ENCODE results near the gene SH3RF3. TPM values are rescaled to one million over a fixed set of nuclear protein-coding genes. Genes with fewer than 3 reads are reported as not detected.

SH3RF3 gene
- total and polyA plus RNA-seq, 9 of the 15 experiments (the other 6 are each of a cell fraction or from before 2014, with no cell fraction given) = 0.02 TPM; not detected in 8

GRCh38 chr2:109176928-109177327 is 47.9 kb downstream of the SH3RF3 start (continued):
- TF ChIP-seq EP300 (IDR thresholded peaks at IDR 0.05; ENCODE audit: low read length) = no peak; the same call in 1 of the 2 replicates
- no peak for TF ChIP-seq ZNF584 (CRISPR knock-in tag; IDR thresholded peaks at IDR 0.05; ENCODE audit: low read depth)
- no peak for TF ChIP-seq ZNF77 (CRISPR knock-in tag; IDR thresholded peaks at IDR 0.05)
- TF ChIP-seq, protein P1, sequence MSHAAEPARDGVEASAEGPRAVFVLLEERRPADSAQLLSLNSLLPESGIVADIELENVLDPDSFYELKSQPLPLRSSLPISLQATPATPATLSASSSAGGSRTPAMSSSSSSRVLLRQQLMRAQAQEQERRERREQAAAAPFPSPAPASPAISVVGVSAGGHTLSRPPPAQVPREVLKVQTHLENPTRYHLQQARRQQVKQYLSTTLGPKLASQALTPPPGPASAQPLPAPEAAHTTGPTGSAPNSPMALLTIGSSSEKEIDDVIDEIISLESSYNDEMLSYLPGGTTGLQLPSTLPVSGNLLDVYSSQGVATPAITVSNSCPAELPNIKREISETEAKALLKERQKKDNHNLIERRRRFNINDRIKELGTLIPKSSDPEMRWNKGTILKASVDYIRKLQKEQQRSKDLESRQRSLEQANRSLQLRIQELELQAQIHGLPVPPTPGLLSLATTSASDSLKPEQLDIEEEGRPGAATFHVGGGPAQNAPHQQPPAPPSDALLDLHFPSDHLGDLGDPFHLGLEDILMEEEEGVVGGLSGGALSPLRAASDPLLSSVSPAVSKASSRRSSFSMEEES (CRISPR knock-in tag; IDR thresholded peaks at IDR 0.05) = no peak
- peak; percentile 55; the same call in 1 of the 2 replicates for TF ChIP-seq ZNF175 (CRISPR knock-in tag; IDR thresholded peaks at IDR 0.05; ENCODE audit: low read depth)
- no peak for TF ChIP-seq ZC3H11A (IDR thresholded peaks at IDR 0.05; ENCODE audit: low read depth, low read length)
- TF ChIP-seq ZNF699 (CRISPR knock-in tag; IDR thresholded peaks at IDR 0.05; ENCODE audit: insufficient replicate concordance) = no peak
- TF ChIP-seq RBM34 (IDR thresholded peaks at IDR 0.05; ENCODE audit: borderline replicate concordance, insufficient read depth, low read length) = no peak
- no peak for TF ChIP-seq ZNF318 (IDR thresholded peaks at IDR 0.05; ENCODE audit: borderline replicate concordance in 1 of 2, low read depth in 1 of 2)
- peak; percentile 37 for TF ChIP-seq HDAC3 (IDR thresholded peaks at IDR 0.05; ENCODE audit: borderline replicate concordance, partially characterized antibody)
- TF ChIP-seq NELFE (IDR thresholded peaks at IDR 0.05; ENCODE audit: insufficient read depth, insufficient read length) = no peak
- TF ChIP-seq JUND (IDR thresholded peaks at IDR 0.05; ENCODE audit: borderline replicate concordance, low read depth, low read length) = no peak
- TF ChIP-seq JUND (tag; IDR thresholded peaks at IDR 0.05; ENCODE audit: borderline replicate concordance, low read depth, low read length) = no peak
- TF ChIP-seq KLF16 (IDR thresholded peaks at IDR 0.05) = peak; percentile 81
- peak; percentile 46; the same call in 1 of the 2 replicates for TF ChIP-seq SMARCA4 (IDR thresholded peaks at IDR 0.05)
- no peak for TF ChIP-seq NKRF (IDR thresholded peaks at IDR 0.05; ENCODE audit: borderline replicate concordance)
- TF ChIP-seq ZKSCAN8 (CRISPR knock-in tag; IDR thresholded peaks at IDR 0.05) = peak; percentile 29; the same call in 1 of the 2 replicates
